ENCODE results near the gene RAB6C. TPM values are rescaled to one million over a fixed set of nuclear protein-coding genes. Genes with fewer than 3 reads are reported as not detected.
A peak's percentile ranks its signal among the peaks of the same experiment; 100 is the strongest.
"Not testable (repeated sequence)": the region's sequence is repeated elsewhere in the genome, so short reads cannot be mapped to it uniquely, and the experiment has no call there.

Gene RAB6C
- not detected for polyA plus RNA-seq (2012; ENCODE audit: insufficient read depth, insufficient read length, low read depth)

GRCh38 chr2:129979629-129980155 lies at the start of gene RAB6C:
RAB6C (plus strand) TSS chr2:129979666; CDS start chr2:129980116, 450 bp downstream.
- not testable (repeated sequence) for H3K4me1 ChIP-seq, H3K9me3 ChIP-seq, H3K27me3 ChIP-seq, H3K36me3 ChIP-seq
- H3K4me3 ChIP-seq (ENCODE audit: low read depth, low read length): peak within 1 kb of the TSS; percentile 51
- peak; percentile 37 for DNase-seq

GRCh38 chr2:129930451-129930850 lies 49.0 kb upstream of the RAB6C start:
- no peak for DNase-seq
- Histone ChIP-seq H3K36me3 (no peaks in the 10 kb centered on the region), H3K4me3 (ENCODE audit: low read depth, low read length) (no peak overlapping the region), H3K4me1 (no peaks in the 10 kb centered on the region), H3K27me3 (no peaks in the 10 kb centered on the region), H3K9me3 (no peaks in the 10 kb centered on the region)
- TF ChIP-seq CTCF (IDR thresholded peaks at IDR 0.05; ENCODE audit: low read depth, low read length): no peak

GRCh38 chr2:129933387-129933786 lies 46.1 kb upstream of the RAB6C start:
- not testable (repeated sequence) for H3K9me3 ChIP-seq; H3K36me3 ChIP-seq; H3K4me3 ChIP-seq (ENCODE audit: low read depth, low read length); H3K27me3 ChIP-seq; H3K4me1 ChIP-seq; DNase-seq

GRCh38 chr2:129934044-129934822 lies 45.2 kb upstream of the RAB6C start:
- peak overlapping the region; percentile 23; the same call in 1 of the 2 replicates for H3K4me3 ChIP-seq (ENCODE audit: low read depth, low read length)
- H3K9me3 ChIP-seq: no peaks in the 10 kb centered on the region
- H3K27me3 ChIP-seq: no peaks in the 10 kb centered on the region
- TF ChIP-seq CTCF (IDR thresholded peaks at IDR 0.05; ENCODE audit: low read depth, low read length): no peak
- DNase-seq: no peak
- H3K36me3 ChIP-seq: no peaks in the 10 kb centered on the region
- no peaks in the 10 kb centered on the region for H3K4me1 ChIP-seq

GRCh38 chr2:129935118-129935517 lies 44.3 kb upstream of the RAB6C start:
- no peak overlapping the region for H3K4me3 ChIP-seq (ENCODE audit: low read depth, low read length)
- H3K27me3 ChIP-seq: no peaks in the 10 kb centered on the region
- no peak for TF ChIP-seq CTCF (IDR thresholded peaks at IDR 0.05; ENCODE audit: low read depth, low read length)
- H3K4me1 ChIP-seq: no peaks in the 10 kb centered on the region
- no peak for DNase-seq
- H3K36me3 ChIP-seq: no peaks in the 10 kb centered on the region
- H3K9me3 ChIP-seq: no peaks in the 10 kb centered on the region

GRCh38 chr2:129936334-129936934 lies 43.0 kb upstream of the RAB6C start:
- DNase-seq: no peak
- TF ChIP-seq CTCF (IDR thresholded peaks at IDR 0.05; ENCODE audit: low read depth, low read length): no peak
- no peak overlapping the region for H3K4me3 ChIP-seq (ENCODE audit: low read depth, low read length)

GRCh38 chr2:129938850-129939471 lies 40.5 kb upstream of the RAB6C start:
- H3K36me3 ChIP-seq; DNase-seq; H3K9me3 ChIP-seq; H3K27me3 ChIP-seq; H3K4me1 ChIP-seq; H3K4me3 ChIP-seq (ENCODE audit: low read depth, low read length): not testable (repeated sequence)

More at GRCh38 chr2:129936334-129936934, 43.0 kb upstream of the RAB6C start:
- H3K9me3 ChIP-seq: no peaks in the 10 kb centered on the region
- H3K27me3 ChIP-seq: no peaks in the 10 kb centered on the region
- H3K36me3 ChIP-seq: no peaks in the 10 kb centered on the region
- H3K4me1 ChIP-seq: no peaks in the 10 kb centered on the region

GRCh38 chr2:129943456-129943855 lies 36.0 kb upstream of the RAB6C start:
- H3K4me1 ChIP-seq; DNase-seq; H3K27me3 ChIP-seq; H3K4me3 ChIP-seq (ENCODE audit: low read depth, low read length); H3K36me3 ChIP-seq; H3K9me3 ChIP-seq: not testable (repeated sequence)
